ENCODE data around the gene KMT2B.
A peak's percentile ranks its signal among the peaks of the same experiment; 100 is the strongest.
"Not testable (repeated sequence)": the region's sequence is repeated elsewhere in the genome, so short reads cannot be mapped to it uniquely, and the experiment has no call there.

The KMT2B gene, protein sequence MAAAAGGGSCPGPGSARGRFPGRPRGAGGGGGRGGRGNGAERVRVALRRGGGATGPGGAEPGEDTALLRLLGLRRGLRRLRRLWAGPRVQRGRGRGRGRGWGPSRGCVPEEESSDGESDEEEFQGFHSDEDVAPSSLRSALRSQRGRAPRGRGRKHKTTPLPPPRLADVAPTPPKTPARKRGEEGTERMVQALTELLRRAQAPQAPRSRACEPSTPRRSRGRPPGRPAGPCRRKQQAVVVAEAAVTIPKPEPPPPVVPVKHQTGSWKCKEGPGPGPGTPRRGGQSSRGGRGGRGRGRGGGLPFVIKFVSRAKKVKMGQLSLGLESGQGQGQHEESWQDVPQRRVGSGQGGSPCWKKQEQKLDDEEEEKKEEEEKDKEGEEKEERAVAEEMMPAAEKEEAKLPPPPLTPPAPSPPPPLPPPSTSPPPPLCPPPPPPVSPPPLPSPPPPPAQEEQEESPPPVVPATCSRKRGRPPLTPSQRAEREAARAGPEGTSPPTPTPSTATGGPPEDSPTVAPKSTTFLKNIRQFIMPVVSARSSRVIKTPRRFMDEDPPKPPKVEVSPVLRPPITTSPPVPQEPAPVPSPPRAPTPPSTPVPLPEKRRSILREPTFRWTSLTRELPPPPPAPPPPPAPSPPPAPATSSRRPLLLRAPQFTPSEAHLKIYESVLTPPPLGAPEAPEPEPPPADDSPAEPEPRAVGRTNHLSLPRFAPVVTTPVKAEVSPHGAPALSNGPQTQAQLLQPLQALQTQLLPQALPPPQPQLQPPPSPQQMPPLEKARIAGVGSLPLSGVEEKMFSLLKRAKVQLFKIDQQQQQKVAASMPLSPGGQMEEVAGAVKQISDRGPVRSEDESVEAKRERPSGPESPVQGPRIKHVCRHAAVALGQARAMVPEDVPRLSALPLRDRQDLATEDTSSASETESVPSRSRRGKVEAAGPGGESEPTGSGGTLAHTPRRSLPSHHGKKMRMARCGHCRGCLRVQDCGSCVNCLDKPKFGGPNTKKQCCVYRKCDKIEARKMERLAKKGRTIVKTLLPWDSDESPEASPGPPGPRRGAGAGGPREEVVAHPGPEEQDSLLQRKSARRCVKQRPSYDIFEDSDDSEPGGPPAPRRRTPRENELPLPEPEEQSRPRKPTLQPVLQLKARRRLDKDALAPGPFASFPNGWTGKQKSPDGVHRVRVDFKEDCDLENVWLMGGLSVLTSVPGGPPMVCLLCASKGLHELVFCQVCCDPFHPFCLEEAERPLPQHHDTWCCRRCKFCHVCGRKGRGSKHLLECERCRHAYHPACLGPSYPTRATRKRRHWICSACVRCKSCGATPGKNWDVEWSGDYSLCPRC (N-terminal part only)

DNA sequence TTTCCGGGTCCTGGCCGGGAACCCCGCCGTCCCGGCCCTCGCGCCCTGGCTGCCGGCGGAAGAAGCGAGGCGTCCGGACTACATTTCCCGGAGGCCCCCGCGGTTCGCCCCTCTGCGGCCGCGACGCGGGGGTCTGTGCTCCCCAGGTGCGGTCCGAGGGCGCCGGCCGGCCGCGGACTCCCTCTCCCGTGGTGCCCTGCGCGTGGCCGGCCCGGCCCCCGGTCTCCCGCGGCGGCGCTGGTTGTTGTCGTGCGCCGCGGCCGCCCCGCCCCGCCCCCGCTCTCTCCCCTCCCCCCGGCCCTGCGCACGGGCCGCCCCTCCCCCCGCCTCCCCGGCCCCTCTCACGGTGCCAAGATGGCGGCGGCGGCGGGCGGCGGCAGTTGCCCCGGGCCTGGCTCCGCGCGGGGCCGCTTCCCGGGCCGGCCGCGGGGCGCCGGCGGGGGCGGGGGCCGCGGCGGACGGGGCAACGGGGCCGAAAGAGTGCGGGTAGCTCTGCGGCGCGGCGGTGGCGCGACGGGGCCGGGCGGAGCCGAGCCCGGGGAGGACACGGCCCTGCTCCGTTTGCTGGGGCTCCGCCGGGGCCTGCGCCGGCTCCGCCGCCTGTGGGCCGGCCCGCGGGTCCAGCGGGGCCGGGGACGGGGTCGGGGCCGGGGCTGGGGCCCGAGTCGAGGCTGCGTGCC lies at the start of gene KMT2B:
KMT2B (plus strand) TSS at position 339 of the 680 bp plus-strand sequence; CDS start at position 355, 16 bp downstream.
- ATAC-seq (peak; percentile 6), DNase-seq (peak; percentile 95)

DNA sequence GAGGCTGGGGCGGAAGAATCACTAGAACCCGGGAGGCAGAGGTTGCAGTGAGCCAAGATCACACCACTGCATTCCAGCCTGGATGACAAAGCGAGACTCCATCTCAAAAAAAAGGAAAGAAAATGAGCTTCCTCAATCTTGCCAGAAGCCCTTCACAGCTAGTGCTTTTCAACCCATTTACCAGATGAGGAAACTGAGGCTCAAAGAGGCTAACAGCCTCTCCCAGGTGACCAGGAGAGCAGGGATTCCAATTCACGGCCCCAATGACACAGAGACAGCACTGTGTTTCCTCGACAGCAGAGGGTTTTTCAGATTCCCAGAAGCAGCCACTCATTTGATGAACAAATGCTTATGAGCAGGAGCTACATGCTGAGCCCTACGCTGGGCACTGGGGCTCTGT lies 48.2 kb upstream of the KMT2B start:
- DNase-seq (no peak), ATAC-seq (no peak)

DNA sequence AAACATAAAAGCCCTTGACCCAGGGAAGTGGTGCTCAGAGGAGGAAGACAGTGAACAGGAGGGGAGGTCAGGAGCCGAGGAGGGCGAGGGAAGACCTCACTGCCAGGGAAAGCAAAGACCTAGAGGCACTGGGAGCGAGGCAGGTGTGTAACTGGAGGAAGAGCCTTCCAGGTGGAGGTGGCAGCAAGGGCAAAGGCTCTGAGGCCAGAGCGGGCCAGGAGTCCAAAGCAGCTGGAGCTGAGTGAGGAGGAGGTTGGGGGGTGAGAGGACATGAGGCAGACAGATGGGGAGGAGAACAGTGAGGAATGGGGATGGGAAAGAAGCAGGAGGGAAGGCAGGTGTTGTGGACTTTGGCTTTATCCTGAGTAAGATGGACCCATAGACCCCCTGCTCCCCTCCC lies 47.8 kb upstream of the KMT2B start:
- ATAC-seq (no peak), DNase-seq (no peak)

DNA sequence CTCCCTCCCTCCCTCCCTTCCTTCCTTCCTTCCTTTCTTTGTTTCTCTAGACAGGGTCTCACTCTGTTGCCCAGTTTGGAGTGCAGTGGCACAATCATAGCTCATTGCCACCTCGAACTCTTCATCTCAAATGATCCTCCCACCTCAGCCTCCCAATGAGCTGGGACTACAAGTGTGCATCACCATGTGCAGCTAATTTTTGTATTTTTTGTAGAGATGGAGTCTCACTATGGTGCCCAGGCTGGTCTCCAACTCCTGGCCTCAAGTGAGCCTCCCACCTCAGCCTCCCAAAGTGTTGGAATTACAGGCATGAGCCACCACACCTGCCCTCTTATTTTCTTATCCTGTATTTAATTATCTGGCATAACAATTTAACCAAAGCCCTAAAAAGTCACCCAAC lies 47.1 kb upstream of the KMT2B start:
- DNase-seq, result no peak
- no peak for ATAC-seq

DNA sequence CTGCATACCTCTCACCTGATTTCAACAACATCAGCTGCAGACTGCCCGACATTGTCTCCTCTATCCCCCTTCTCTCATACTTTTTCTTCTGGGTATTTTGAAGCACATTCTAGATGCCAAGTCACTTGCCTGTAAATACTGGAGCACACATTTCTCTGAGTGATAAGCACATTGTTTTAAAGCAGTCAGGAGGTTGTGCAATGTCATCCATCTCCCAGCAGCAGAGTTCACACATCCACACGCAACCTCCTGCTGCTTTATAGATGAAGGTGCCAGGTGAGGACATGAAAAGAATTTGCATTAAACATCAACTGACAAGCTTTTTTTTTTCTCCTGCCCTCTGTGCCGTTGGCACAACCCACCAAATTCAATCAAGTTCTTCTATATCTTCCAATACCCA lies 46.0 kb upstream of the KMT2B start:
- ATAC-seq (no peak), DNase-seq (no peak)

DNA sequence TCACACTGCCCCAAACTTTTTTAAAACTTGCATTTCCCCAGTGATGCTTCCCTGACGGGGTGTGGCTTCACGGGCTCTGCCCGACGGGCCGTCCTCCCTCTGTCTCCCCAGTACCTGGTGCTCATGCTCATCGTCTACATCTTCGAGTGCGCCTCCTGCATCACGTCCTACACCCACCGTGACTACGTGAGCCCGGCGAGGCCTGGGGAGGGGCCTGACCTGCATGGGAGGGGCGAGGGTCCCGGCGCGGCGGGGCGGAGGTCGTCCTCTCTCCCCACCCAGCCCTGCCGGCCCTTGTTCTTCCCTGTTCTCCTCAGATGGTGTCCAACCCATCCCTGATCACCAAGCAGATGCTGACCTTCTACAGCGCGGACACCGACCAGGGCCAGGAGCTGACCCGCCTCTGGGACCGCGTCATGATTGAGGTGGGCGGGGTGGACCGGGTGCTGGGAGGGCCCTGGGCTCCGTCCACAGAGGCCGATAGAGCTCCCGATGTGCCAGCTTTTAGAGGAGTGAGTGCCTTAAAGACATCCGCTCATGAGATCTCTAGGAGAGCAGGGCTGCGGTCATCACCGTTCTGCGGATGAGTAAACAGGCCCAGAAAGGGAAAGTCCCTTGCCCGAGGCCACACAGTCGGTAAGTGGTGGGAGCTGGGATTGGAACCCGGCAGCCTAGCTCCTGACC lies 44.5 kb upstream of the KMT2B start:
- ATAC-seq (peak; percentile 89), DNase-seq (peak; percentile 63)

GRCh38 chr19:35675589-35676140 lies 42.1 kb upstream of the KMT2B start:
- ATAC-seq (no peak), DNase-seq (no peak)

DNA sequence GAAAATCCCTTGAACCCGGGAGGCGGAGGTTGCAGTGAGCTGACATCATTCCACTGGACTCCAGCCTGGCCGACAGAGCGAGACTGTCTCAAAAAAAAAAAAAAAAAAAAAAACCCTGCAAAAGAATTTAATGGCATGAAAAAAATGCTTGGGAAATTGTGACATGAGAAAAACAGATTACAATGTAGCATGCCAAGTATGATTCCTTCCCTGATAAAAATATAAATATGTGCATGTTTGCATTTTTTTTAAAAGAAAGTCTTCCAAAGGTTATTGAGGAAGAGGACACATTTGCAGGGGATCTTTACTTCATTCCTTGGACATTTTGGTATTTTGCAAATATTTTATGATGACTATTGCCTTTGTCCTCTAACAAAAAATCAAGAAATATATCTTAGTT lies 28.0 kb upstream of the KMT2B start:
- DNase-seq (no peak), ATAC-seq (no peak)

DNA sequence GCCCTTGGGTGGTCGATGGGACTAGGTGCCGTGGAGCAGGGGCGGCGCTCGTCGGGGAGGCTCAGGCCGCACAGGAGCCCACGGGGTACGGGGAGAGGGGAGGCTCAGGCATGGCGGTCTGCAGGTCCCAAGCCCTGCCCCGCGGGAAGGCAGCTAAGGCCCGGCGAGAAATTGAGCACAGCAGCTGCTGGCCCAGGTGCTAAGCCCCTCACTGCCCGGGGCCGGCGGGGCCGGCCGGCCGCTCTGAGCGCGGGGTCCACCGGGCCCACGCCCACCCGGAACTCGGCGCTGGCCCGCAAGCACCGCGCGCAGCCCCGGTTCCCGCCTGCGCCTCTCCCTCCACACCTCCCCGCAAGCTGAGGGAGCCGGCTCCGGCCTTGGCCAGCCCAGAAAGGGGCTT lies 26.7 kb upstream of the KMT2B start:
- not testable (repeated sequence) for DNase-seq, ATAC-seq

DNA sequence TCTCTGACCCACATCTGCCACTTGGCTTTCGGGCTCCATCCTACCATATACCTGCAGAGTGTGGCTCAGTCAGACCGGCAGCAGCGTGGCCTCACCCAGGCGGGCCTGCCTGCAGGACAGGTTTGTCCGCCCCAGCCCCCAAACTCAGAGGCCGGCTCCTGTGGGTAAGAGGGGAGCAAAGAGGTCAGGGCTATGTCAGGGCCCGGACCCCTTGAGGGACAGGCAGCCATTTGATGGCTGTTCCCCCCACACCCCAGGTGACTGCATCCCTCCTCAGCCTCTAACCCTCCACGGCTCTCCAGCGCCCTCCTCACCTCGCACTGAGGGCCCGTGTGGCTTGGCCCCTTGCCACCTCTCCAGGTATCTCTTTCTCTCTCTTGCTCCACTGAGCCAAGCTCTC lies 25.8 kb upstream of the KMT2B start:
- DNase-seq (no peak), ATAC-seq (no peak)

GRCh38 chr19:35693422-35693821 lies 24.4 kb upstream of the KMT2B start:
- DNase-seq (no peak), ATAC-seq (no peak)

- peak; percentile 92 for DNase-seq
- peak; percentile 99 for ATAC-seq
Observed at GRCh38 chr19:35693835-35694599, 23.8 kb upstream of the KMT2B start.

GRCh38 chr19:35695895-35696422 lies 21.8 kb upstream of the KMT2B start:
- no peak for ATAC-seq
- no peak for DNase-seq

- DNase-seq (peak; percentile 27), ATAC-seq (peak; percentile 62)
Observed at GRCh38 chr19:35696835-35697234, 21.0 kb upstream of the KMT2B start.

DNA sequence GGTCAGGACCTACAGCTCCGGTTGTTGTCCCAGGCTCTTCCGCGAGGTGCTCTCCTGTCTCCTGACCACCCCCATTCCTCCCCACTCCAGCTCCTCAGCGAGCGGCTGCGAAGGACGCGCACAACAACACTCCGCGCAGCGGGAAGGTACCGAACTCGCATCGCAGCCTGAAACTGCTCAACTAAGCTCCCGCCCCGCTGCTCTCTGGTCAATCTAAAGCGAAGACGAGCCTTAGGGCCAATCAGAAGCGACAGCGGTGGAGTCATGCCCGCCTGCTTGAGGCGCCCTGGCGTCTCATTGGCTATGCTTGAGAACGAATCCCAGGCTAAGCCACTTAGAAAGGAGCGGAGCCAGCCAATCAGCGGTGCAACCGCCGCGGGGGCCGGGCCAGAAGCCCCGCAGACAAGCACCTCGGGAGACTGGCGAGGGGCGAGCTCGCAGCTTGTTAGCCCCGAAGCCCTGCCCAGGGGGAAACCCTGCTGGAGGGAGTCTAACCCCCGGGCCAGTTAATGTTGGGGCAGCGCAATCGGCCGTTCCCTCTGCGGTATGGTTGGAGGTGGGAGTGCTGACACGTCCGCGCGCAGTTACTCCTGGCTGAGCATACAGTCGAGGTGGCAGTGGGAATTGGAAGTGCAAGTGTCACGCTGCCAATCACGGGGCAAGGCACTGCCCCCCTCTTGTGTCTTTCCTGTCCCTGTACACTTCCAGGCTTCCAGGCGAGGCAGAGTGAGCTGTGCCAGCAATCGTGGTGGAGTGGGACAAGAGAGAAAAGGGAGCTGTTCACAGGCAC lies 15.4 kb upstream of the KMT2B start:
- DNase-seq (peak; percentile 92), ATAC-seq (peak; percentile 100)

- ATAC-seq, result no peak
- DNase-seq, result no peak
Observed at GRCh38 chr19:35703343-35703742, 14.5 kb upstream of the KMT2B start.

DNA sequence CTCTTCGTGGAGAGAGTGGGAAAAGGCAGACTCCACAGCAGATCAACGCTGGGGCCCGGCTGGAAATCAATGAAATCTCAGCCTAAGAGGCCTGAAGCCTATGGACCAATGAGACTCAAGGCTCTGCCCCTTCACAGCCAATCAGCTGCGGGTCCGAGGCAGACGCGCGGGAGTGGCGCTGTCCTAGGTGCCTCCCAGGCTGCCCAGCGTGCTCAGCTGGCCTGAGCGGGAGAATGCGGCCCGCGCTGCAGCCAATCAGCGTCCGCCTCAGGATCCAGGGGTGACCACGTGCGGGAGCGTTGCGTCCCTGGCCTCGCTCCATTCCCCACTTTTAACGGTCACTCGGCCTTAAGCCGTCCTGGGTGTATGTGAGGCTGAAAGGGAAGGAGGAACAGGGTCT lies 13.6 kb upstream of the KMT2B start, which contains the start of gene ZBTB32:
ZBTB32 (plus strand) TSS at position 341 of the 400 bp plus-strand sequence. CDS start 10,069 bp downstream, outside the sequence.
- peak; percentile 30 for DNase-seq
- no peak for ATAC-seq

DNA sequence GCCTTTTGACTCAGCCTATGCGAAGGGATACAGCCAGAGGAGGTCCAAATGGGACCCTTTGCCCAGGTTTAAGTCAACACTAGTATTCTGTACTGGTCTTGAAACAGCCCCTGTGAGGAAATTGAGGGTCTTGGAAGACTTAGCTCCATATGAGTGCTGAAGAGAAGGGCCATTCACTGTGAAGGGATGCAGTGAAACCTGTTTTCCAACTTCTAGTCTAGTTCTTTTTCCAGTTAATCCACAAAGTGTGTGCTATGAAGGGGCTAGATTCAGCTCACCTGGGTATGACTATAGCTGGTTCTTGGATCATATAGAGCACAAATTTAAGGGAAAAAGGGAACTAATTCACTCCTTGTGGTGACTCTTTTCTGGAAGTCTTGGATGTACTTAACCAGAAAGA lies 9.4 kb upstream of the KMT2B start:
- DNase-seq (no peak), ATAC-seq (no peak)
